Endothelial cell of umbilical vein (primary cell): ENCODE data around the gene FAM174B.

Experiments
- EZH2 ChIP-seq: IDR thresholded peaks from 2 replicates; pipeline ENCODE4 v1.6.1; 2012; ENCODE audit warnings: borderline replicate concordance, low read depth, mild to moderate bottlenecking, moderate library complexity, low read length, inconsistent platforms; ENCODE audit not compliant: severe bottlenecking
- TF ChIP-seq, protein P1 (sequence below): IDR thresholded peaks from 2 replicates; pipeline ENCODE4 v1.6.1; 2011; ENCODE audit not compliant: insufficient read depth, insufficient read length
- TF ChIP-seq, protein P2 (sequence below), 2 donors: IDR thresholded peaks; 1 replicate in 1 of 2; 2 replicates in 1 of 2; pipeline ENCODE4 v1.5.1; 2011; ENCODE audit warnings: low read length in 2 of 2, mild to moderate bottlenecking in 2 of 2, moderate library complexity in 2 of 2, control low read depth in 1 of 2, inconsistent platforms in 1 of 2, low read depth in 1 of 2; ENCODE audit not compliant: insufficient read depth in 1 of 2; ENCODE audit errors: extremely low read depth in 1 of 2

DNA sequence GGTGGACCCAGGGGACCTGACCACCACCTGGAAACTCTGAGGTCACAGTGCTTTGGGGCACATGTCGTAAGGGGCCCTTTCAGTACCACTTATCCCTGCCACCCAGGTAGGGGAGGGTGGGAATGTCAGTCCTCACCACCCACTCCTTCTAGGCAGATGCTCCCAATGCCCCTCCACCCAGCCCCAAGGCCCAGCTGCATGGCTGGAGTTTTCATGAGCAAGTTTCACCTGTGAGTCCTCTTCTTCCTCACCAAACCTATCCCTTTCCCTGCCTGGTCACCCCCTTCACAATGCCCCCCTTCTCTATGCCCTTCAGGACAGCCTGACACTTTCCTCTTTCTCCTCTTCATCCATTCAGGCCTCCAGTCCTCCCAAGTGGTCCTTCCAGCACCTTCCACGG lies 9.8 kb downstream of the FAM174B start:
- TF ChIP-seq EZH2: no peak
- TF ChIP-seq, protein P1, sequence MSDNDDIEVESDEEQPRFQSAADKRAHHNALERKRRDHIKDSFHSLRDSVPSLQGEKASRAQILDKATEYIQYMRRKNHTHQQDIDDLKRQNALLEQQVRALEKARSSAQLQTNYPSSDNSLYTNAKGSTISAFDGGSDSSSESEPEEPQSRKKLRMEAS: no peak
- TF ChIP-seq, protein P2, sequence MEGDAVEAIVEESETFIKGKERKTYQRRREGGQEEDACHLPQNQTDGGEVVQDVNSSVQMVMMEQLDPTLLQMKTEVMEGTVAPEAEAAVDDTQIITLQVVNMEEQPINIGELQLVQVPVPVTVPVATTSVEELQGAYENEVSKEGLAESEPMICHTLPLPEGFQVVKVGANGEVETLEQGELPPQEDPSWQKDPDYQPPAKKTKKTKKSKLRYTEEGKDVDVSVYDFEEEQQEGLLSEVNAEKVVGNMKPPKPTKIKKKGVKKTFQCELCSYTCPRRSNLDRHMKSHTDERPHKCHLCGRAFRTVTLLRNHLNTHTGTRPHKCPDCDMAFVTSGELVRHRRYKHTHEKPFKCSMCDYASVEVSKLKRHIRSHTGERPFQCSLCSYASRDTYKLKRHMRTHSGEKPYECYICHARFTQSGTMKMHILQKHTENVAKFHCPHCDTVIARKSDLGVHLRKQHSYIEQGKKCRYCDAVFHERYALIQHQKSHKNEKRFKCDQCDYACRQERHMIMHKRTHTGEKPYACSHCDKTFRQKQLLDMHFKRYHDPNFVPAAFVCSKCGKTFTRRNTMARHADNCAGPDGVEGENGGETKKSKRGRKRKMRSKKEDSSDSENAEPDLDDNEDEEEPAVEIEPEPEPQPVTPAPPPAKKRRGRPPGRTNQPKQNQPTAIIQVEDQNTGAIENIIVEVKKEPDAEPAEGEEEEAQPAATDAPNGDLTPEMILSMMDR (IDR thresholded peaks at IDR 0.05; ENCODE audit: extremely low read depth in 1 of 2, insufficient read depth in 1 of 2, low read depth in 1 of 2, low read length in 2 of 2): no peak
